Upper lobe of left lung (tissue), 4 donors: Measurements from ENCODE around the gene SLC28A1.

ENCODE experiments used
- CTCF ChIP-seq, 6 experiments: fragments of 450-650 bp in 4 of 6; fragments of 200-600 bp in 2 of 6; sonication (generic) in 2 of 6; IDR thresholded peaks; one replicate each; pipeline ENCODE4 v1.5.1; 2016 to 2019; ENCODE audit warnings: antibody characterized with exemption in 6 of 6
- EP300 ChIP-seq, 4 donors: sonication (generic); formaldehyde crosslinking; IDR thresholded peaks; one replicate each; pipeline ENCODE4 v1.5.1; 2017; ENCODE audit warnings: antibody characterized with exemption in 4 of 4, control low read depth in 2 of 4
- POLR2A ChIP-seq, 4 donors: fragments of 450-650 bp; IDR thresholded peaks; one replicate each; pipeline ENCODE4 v1.5.1; 2016 to 2017; ENCODE audit warnings: antibody characterized with exemption in 4 of 4, mild to moderate bottlenecking in 2 of 4
- POLR2AphosphoS5 ChIP-seq, 2 donors: sonication (generic); formaldehyde crosslinking; IDR thresholded peaks; one replicate each; pipeline ENCODE4 v1.5.1; 2017; ENCODE audit warnings: antibody characterized with exemption in 2 of 2

- no peak for TF ChIP-seq CTCF (IDR thresholded peaks at IDR 0.05)
- no peak for TF ChIP-seq EP300 (IDR thresholded peaks at IDR 0.05)
- no peak for TF ChIP-seq POLR2A (IDR thresholded peaks at IDR 0.05)
- no peak for TF ChIP-seq POLR2AphosphoS5 (IDR thresholded peaks at IDR 0.05)
Observed at GRCh38 chr15:84926491-84927230, 42.2 kb downstream of the SLC28A1 start.
